HG02852 (cell line): ENCODE data around the gene CCDC73.
"Not testable (repeated sequence)": the region's sequence is repeated elsewhere in the genome, so short reads cannot be mapped to it uniquely, and the experiment has no call there.

Source experiments
- ATAC-seq: cut with Tn5 transposase; IDR thresholded peaks from one replicate; pipeline ENCODE4 v1.9.1; 2021; ENCODE audit warnings: mild to moderate bottlenecking, moderate library complexity; ENCODE audit not compliant: unreplicated experiment

The CCDC73 gene

GRCh38 chr11:32597921-32598320 is 196.5 kb downstream of the CCDC73 start:
- ATAC-seq, result no peak

- not testable (repeated sequence) for ATAC-seq
These were observed 198.3 kb downstream of the CCDC73 start for GRCh38 chr11:32596114-32596513.

GRCh38 chr11:32594272-32594671 is 200.2 kb downstream of the CCDC73 start:
- ATAC-seq, result no peak

GRCh38 chr11:32586576-32587190 is 207.8 kb downstream of the CCDC73 start:
- ATAC-seq, result no peak

GRCh38 chr11:32584921-32585320 is 209.5 kb downstream of the CCDC73 start:
- ATAC-seq, result no peak

GRCh38 chr11:32583459-32584271 is 210.8 kb downstream of the CCDC73 start, which contains the start of gene EIF3M:
TSS of gene EIF3M (plus strand) at chr11:32583831. CDS start at chr11:32583888, 57 bp downstream.
- ATAC-seq, result peak; percentile 95

GRCh38 chr11:32581556-32581955 is 212.9 kb downstream of the CCDC73 start:
- no peak for ATAC-seq

- no peak for ATAC-seq
These were observed 213.5 kb downstream of the CCDC73 start for GRCh38 chr11:32580967-32581366.

GRCh38 chr11:32576456-32576855 is 218.0 kb downstream of the CCDC73 start:
- ATAC-seq, result no peak

- ATAC-seq, result no peak
These were observed 219.4 kb downstream of the CCDC73 start for GRCh38 chr11:32575070-32575469.

GRCh38 chr11:32574421-32574820 is 220.0 kb downstream of the CCDC73 start:
- no peak for ATAC-seq

- no peak for ATAC-seq
These were observed 221.2 kb downstream of the CCDC73 start for GRCh38 chr11:32573228-32573627.

- ATAC-seq, result no peak
These were observed 223.4 kb downstream of the CCDC73 start for GRCh38 chr11:32571039-32571438.

GRCh38 chr11:32569313-32569881 is 225.1 kb downstream of the CCDC73 start:
- ATAC-seq, result no peak

GRCh38 chr11:32567154-32567553 is 227.3 kb downstream of the CCDC73 start:
- no peak for ATAC-seq

- no peak for ATAC-seq
These were observed 227.9 kb downstream of the CCDC73 start for GRCh38 chr11:32566517-32566916.

GRCh38 chr11:32563600-32563959 is 230.9 kb downstream of the CCDC73 start:
- no peak for ATAC-seq

GRCh38 chr11:32562839-32563599 is 231.4 kb downstream of the CCDC73 start:
- ATAC-seq, result no peak

GRCh38 chr11:32561835-32562234 is 232.6 kb downstream of the CCDC73 start:
- no peak for ATAC-seq

GRCh38 chr11:32555895-32556294 is 238.6 kb downstream of the CCDC73 start:
- ATAC-seq, result no peak

- no peak for ATAC-seq
These were observed 239.4 kb downstream of the CCDC73 start for GRCh38 chr11:32555091-32555490.
